AG09309 (cell line): ENCODE data around the gene MAOA.
A peak's percentile ranks its signal among the peaks of the same experiment; 100 is the strongest.
"Not testable (repeated sequence)": the region's sequence is repeated elsewhere in the genome, so short reads cannot be mapped to it uniquely, and the experiment has no call there.

Experiments
- DNase-seq: peaks from one replicate; pipeline ENCODE4 v3.0.0-alpha.2; 2010; ENCODE audit warnings: low read depth
- H3K4me3 ChIP-seq: 2 replicates; pipeline ENCODE4 v1.5.1; 2011; ENCODE audit warnings: mild to moderate bottlenecking, low read depth, low read length, moderate library complexity; ENCODE audit not compliant: control insufficient read depth
- TF ChIP-seq, protein P1 (sequence below): IDR thresholded peaks from 2 replicates; pipeline ENCODE4 v1.5.1; 2011; ENCODE audit warnings: mild to moderate bottlenecking, low read depth, low read length, inconsistent platforms; ENCODE audit not compliant: insufficient read depth, control insufficient read depth; ENCODE audit errors: missing control alignments

Gene MAOA

DNA sequence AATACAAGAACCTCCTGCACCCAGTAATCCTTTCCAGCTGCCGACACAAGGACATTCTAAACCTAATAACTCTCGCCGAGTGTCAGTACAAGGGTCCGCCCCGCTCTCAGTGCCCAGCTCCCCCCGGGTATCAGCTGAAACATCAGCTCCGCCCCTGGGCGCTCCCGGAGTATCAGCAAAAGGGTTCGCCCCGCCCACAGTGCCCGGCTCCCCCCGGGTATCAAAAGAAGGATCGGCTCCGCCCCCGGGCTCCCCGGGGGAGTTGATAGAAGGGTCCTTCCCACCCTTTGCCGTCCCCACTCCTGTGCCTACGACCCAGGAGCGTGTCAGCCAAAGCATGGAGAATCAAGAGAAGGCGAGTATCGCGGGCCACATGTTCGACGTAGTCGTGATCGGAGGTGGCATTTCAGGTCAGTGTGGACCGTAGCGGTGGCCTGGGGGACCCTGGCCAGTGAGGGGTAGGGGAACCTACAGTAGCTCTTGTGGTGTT is at the start of gene MAOA:
MAOA (plus strand) TSS at position 295 of the 490 bp plus-strand sequence; CDS start at position 338, 43 bp downstream.
- DNase-seq: no peak
- peak within 1 kb of the TSS; percentile 44 for H3K4me3 ChIP-seq
- TF ChIP-seq, protein P1, sequence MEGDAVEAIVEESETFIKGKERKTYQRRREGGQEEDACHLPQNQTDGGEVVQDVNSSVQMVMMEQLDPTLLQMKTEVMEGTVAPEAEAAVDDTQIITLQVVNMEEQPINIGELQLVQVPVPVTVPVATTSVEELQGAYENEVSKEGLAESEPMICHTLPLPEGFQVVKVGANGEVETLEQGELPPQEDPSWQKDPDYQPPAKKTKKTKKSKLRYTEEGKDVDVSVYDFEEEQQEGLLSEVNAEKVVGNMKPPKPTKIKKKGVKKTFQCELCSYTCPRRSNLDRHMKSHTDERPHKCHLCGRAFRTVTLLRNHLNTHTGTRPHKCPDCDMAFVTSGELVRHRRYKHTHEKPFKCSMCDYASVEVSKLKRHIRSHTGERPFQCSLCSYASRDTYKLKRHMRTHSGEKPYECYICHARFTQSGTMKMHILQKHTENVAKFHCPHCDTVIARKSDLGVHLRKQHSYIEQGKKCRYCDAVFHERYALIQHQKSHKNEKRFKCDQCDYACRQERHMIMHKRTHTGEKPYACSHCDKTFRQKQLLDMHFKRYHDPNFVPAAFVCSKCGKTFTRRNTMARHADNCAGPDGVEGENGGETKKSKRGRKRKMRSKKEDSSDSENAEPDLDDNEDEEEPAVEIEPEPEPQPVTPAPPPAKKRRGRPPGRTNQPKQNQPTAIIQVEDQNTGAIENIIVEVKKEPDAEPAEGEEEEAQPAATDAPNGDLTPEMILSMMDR: no peak

DNA sequence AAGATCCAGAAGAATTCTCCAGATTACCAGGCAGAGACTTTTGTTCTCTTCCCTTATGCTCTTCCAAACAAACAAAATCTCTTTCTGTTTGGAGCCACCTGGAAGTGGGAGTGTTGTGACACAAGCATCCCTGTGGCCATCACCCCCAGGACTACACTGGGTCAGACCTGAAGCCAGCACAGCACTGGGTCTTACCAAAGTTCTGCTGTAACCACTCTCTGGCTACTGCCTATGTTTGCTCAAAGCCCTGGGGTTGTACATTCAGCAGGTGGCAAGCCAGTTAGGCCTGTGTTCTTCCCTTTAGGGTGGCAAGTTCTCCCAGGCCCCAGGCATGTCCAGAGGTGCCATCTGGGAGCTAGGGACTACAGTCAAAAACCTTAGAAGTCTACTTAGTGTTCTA is 43.7 kb upstream of the MAOA start:
- no peak for DNase-seq
- H3K4me3 ChIP-seq: no peak overlapping the region
- TF ChIP-seq, protein P1: no peak

DNA sequence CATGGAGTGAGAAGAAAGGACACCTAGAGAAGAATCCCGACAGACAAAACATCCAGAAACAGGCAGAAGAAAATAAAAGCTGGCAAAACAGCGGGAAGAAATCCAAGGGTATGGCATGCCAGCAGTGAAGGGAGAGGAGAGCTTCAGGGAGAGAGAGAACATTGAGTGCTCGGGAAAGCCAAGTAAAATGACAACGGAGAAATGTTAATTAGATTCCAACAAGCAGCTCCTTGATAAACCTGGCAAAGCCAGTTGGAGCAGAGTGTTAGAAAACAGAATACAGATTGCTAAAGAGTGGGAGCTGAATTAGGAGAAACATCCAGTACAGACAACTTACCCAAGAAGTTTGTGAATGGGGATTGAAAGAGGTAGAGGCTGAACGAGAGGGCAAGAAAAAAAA is 40.4 kb upstream of the MAOA start:
- TF ChIP-seq, protein P1: no peak
- DNase-seq: no peak
- no peak overlapping the region for H3K4me3 ChIP-seq

DNA sequence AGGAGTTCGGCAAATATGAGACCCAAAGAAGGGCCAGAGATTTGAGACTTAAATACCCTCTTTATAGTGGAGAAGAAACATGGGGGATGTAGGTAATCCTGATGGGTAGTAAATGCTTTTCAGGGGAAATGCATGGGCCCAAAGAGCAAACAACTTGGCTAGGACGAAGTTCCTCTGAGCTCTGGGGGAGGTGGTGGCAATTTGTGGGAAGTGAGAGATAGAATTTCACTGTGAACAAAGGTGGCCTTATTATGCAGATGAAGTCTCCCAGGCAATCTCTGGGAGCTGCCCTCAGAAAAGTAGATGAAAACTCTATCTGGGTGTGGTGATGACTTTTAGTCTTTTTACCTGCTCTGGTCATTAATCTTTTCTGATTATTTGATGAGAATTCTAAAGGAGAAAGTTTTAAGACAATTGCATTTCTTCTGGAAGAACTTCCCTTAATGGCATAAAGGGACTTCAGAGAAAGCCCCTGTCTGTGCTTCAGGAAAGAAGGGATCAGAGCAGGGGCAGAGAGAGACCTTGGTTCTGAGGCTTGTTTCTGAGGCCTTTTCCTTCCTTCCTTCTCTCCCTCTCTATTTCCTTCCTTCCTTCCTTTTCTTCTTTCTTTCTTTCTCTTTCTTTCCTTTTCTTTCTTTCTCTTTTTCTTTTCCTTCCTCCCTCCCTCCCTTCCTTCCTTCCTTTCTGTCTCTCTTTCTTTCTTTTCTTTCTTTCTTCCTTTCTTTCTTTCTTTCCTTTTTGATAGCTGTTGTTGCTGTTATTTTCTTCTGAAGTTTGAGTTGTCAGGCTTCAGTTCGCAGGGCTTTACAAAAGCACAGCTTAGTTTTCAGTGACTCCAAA is 37.5 kb upstream of the MAOA start:
- no peak overlapping the region for H3K4me3 ChIP-seq
- TF ChIP-seq, protein P1: no peak
- DNase-seq: no peak

DNA sequence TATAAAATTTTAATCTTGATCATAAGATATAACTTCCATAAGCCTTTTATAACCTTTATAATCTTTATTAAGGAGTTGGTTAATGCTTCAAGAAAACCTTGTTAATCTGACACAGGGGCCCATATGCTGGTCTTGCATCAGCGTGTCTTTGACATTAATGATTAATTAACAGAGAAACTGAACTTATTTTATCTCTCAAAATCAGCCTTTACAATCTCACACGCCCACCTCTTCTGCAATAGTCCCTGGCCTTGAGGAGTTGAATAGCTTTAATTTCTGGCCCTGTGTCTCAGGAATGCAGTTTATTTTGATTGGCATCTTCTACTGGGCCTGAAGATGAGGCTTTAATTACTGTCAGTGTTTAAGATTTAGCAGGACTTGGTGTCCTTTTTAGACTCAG is 36.2 kb upstream of the MAOA start:
- not testable (repeated sequence) for DNase-seq, H3K4me3 ChIP-seq

DNA sequence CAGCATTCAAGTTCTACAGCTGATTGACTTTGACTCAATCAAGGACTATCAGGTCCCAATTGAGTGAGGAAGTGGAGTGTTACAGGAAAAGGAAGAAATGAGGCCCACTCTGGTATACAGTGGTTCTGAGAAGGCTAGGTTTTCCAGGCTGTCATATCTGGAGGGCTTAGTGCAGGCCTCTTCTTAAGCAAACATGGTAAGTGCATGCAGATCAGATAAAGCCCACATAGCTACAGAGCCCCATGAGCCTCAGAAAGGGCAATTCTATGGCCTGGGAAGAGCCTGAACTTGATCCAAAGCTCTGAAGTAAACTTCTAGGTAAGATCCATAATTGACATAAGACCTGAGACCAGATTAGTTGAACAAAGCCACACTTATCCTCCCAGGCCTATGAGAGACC is 29.0 kb upstream of the MAOA start:
- no peak for DNase-seq
- H3K4me3 ChIP-seq: no peak overlapping the region
- TF ChIP-seq, protein P1: no peak

DNA sequence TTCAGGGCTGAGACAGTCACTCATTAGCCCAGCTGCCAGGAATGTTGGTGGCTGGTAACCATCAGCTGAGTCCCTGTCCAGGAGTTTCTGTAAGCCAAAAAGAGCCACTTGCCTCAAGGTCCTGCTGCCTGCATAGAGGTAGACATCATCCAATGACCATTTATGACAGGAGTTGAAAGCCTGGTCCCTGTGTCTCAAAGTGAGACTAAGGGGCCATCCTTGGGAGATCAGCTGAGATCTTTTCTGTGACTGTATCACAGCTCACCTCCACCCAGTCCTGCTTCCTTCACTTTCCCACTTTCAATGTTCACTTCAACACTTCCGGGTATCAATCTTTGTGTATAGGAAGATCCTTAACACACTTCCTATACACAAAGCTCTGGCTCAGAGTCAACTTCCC is 28.4 kb upstream of the MAOA start:
- DNase-seq: no peak
- TF ChIP-seq, protein P1: no peak
- no peak overlapping the region for H3K4me3 ChIP-seq
